ENCODE results near the gene UNG. TPM values are rescaled to one million over a fixed set of nuclear protein-coding genes. Genes with fewer than 3 reads are reported as not detected.

UNG gene
- total and polyA plus RNA-seq, 2 of the 8 experiments (the other 6 are each of a cell fraction or from before 2014, with no cell fraction given): 71.6 to 163 TPM

GRCh38 chr12:109089683-109090082 lies 7.7 kb upstream of the UNG start (continued):
- TF ChIP-seq CHD7 (IDR thresholded peaks at IDR 0.05; ENCODE audit: insufficient replicate concordance, low read length) (no peak), RBBP5 (IDR thresholded peaks at IDR 0.05; ENCODE audit: borderline replicate concordance, low read depth, low read length) (no peak), JUN (IDR thresholded peaks at IDR 0.05; ENCODE audit: low read depth, low read length) (no peak), SP4 (IDR thresholded peaks at IDR 0.05; ENCODE audit: low read length) (no peak), CEBPB (IDR thresholded peaks at IDR 0.05; ENCODE audit: low read depth, low read length) (no peak)
